Measurements from ENCODE around the gene HPSE2. TPM values are rescaled to one million over a fixed set of nuclear protein-coding genes. Genes with fewer than 3 reads are reported as not detected.

Gene HPSE2
- polyA plus RNA-seq, 2 of the 4 experiments (the other 2 are of a cell fraction), result not detected

DNA sequence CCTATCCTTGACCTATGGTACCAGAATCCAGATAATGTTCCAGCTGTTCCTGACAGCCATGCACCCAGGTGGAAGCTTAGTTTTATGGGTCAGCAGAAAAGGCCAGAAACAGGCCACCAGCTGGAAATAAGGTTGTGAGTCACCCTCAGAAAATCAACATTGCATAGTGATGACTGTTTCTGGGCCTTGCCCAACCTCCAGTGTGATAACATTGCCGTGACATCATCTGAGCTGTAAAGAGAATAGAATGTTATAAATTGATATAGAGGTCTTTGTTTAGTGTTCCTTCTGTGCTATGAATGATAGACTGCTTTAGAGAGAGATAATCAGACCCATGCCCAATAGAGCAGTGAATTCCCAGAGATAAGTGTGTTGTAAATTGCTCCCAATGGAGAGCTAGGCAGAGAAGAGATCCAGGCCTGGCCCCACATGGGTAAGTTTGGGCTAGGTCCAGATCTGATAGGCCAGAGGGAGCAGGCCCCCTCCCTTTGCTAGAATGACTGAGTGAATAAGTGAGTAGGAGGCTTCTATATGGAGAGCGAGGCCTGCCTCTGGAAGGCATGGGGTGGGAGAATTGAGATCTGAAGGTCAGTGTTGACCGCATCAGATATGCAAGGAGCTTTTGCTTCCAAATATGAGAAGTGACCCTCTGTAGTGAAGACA is 774.7 kb downstream of the HPSE2 start:
- H3K4me3 ChIP-seq, result no peak overlapping the region
- ChIA-PET CTCF (interaction anchor here (0.8 to 2.9 kb wide), 3 partner anchors 29 to 786 kb away, joined by 3 to 9 read pairs (median 3); no protein-coding TSS in a partner anchor), POLR2A (interaction anchor here (0.6 to 1.1 kb wide), 2 partner anchors 9 to 15 kb away, joined by 3 read pairs; no protein-coding TSS in a partner anchor)
- H3K27ac ChIP-seq, result peak overlapping the region; percentile 53 to 55; a peak in 4 of 6 replicates
- WGBS (ENCODE audit: missing lambda C conversion rate), result 60% methylated on average over 3 of the region's 3 CpGs
- ATAC-seq, result peak; percentile 95 to 96
- peak; percentile 66 to 78 for DNase-seq (ENCODE audit: low read depth in 1 of 2, low spot score in 1 of 2)
- peak overlapping the region; percentile 44 for H3K4me2 ChIP-seq
- peaks cover 15% of the 10 kb centered on the region for H3K4me1 ChIP-seq
- H3K9me3 ChIP-seq, result no peaks in the 10 kb centered on the region
- FAIRE-seq, result peak; percentile 82
- TF ChIP-seq CBX2 (IDR thresholded peaks at IDR 0.05; ENCODE audit: borderline replicate concordance, low read depth) (no peak), JUN (IDR thresholded peaks at IDR 0.05) (peak; percentile 50 to 73; a peak in 3 of 5 replicates), HDAC2 (IDR thresholded peaks at IDR 0.05) (no peak), CEBPB (IDR thresholded peaks at IDR 0.05) (peak; percentile 87 to 91), MAFK (IDR thresholded peaks at IDR 0.05; ENCODE audit: partially characterized antibody) (peak; percentile 78), FOSL2 (IDR thresholded peaks at IDR 0.05) (peak; percentile 98), FOSL2 (CRISPR knock-in tag; IDR thresholded peaks at IDR 0.05) (peak; percentile 98), GATA3 (IDR thresholded peaks at IDR 0.05; ENCODE audit: borderline replicate concordance) (peak; percentile 69; the same call in 1 of the 2 replicates), JUNB (IDR thresholded peaks at IDR 0.05) (peak; percentile 96), SREBF2 (IDR thresholded peaks at IDR 0.05) (no peak), POLR2A (IDR thresholded peaks at IDR 0.05; ENCODE audit: low read length) (no peak)
- TF ChIP-seq, protein P1, sequence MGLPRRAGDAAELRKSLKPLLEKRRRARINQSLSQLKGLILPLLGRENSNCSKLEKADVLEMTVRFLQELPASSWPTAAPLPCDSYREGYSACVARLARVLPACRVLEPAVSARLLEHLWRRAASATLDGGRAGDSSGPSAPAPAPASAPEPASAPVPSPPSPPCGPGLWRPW (IDR thresholded peaks at IDR 0.05), result peak; percentile 55; the same call in 1 of the 2 replicates
- TF ChIP-seq, protein P2, sequence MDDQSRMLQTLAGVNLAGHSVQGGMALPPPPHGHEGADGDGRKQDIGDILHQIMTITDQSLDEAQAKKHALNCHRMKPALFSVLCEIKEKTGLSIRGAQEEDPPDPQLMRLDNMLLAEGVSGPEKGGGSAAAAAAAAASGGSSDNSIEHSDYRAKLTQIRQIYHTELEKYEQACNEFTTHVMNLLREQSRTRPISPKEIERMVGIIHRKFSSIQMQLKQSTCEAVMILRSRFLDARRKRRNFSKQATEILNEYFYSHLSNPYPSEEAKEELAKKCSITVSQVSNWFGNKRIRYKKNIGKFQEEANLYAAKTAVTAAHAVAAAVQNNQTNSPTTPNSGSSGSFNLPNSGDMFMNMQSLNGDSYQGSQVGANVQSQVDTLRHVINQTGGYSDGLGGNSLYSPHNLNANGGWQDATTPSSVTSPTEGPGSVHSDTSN (IDR thresholded peaks at IDR 0.05), result peak; percentile 79; the same call in 1 of the 2 replicates
- TF ChIP-seq, protein P3, sequence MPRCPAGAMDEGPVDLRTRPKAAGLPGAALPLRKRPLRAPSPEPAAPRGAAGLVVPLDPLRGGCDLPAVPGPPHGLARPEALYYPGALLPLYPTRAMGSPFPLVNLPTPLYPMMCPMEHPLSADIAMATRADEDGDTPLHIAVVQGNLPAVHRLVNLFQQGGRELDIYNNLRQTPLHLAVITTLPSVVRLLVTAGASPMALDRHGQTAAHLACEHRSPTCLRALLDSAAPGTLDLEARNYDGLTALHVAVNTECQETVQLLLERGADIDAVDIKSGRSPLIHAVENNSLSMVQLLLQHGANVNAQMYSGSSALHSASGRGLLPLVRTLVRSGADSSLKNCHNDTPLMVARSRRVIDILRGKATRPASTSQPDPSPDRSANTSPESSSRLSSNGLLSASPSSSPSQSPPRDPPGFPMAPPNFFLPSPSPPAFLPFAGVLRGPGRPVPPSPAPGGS (IDR thresholded peaks at IDR 0.05), result peak; percentile 6; the same call in 1 of the 3 replicates

DNA sequence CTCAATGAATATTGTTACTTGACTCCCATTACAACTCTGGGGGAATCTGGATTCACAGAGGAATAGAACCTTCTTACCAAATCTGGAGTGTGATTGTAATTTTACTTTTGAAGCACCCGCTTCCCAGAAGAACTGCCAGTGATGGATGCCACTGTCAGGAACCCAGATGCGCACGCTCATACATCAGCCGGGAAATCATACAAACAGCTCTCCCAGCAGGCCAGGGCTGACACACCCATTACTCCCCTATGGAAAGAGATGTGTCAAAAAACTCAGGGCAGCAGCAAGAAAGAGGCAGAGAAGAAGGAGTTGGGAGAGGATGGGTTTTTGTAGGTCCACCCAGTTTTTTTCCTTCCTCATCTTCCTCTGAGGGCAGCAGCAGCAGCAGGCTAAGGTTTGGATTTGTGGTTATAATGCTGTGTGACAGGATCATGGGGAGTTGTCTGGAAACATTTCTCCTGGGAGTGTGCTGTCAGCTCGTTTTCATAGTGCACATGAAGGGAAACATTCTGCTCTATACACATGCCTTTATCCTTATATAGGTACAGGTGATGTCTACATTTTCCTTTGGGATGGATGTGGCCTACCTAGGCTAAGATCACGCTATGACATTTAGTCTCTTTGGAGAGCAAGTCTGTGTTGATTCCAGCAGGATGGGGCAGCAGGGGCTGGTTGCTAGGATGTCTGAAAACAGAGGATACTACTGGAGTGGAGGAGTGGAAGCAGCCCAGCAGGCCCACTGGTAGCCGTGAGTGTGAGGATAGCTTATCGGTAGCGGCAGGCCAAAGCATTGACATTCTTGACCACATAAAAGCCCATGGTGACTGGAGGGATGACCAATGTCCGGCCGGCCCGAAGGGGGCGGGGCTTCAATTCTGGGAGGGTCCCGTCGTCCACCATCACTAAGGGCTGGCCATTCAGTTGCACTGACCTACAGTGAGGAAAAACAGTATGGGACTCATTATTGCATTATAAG is 776.6 kb downstream of the HPSE2 start:
- FAIRE-seq (no peak), DNase-seq (ENCODE audit: low read depth in 1 of 2, low spot score in 1 of 2) (no peak), ATAC-seq (no peak)
- ChIA-PET POLR2A (no interaction called here), CTCF (interaction anchor here (0.9 to 1.4 kb wide), 2 partner anchors 8 to 34 kb away, joined by 4 to 5 read pairs; no protein-coding TSS in a partner anchor)
- WGBS (ENCODE audit: missing lambda C conversion rate), result 76% methylated on average over 15 of the region's 15 CpGs
- Histone ChIP-seq H3K4me1 (peaks cover 15% of the 10 kb centered on the region), H3K27ac (no peak overlapping the region), H3K9me3 (no peaks in the 10 kb centered on the region), H3K4me2 (no peak overlapping the region), H3K4me3 (no peak overlapping the region)
- TF ChIP-seq PHF8 (IDR thresholded peaks at IDR 0.05; ENCODE audit: borderline replicate concordance, low read depth) (no peak), POLR2A (IDR thresholded peaks at IDR 0.05; ENCODE audit: low read length) (no peak), TFCP2L1 (CRISPR knock-in tag; IDR thresholded peaks at IDR 0.05) (no peak), FOSL2 (IDR thresholded peaks at IDR 0.05) (no peak), FOSL2 (CRISPR knock-in tag; IDR thresholded peaks at IDR 0.05) (no peak), FOXS1 (CRISPR knock-in tag; IDR thresholded peaks at IDR 0.05) (no peak), EHF (CRISPR knock-in tag; IDR thresholded peaks at IDR 0.05) (no peak), BHLHE40 (IDR thresholded peaks at IDR 0.05; ENCODE audit: low read depth, low read length) (no peak), KDM1A (IDR thresholded peaks at IDR 0.05; ENCODE audit: low read depth) (no peak), ZFP36 (IDR thresholded peaks at IDR 0.05; ENCODE audit: borderline replicate concordance, partially characterized antibody) (no peak), HOXB5 (CRISPR knock-in tag; IDR thresholded peaks at IDR 0.05) (no peak), RFX5 (IDR thresholded peaks at IDR 0.05) (no peak), ZC3H11A (IDR thresholded peaks at IDR 0.05) (no peak), MYC (IDR thresholded peaks at IDR 0.05; ENCODE audit: borderline replicate concordance, low read length) (no peak), HOXA7 (CRISPR knock-in tag; IDR thresholded peaks at IDR 0.05) (no peak), ZSCAN20 (CRISPR knock-in tag; IDR thresholded peaks at IDR 0.05) (no peak)
- TF ChIP-seq, protein P4, sequence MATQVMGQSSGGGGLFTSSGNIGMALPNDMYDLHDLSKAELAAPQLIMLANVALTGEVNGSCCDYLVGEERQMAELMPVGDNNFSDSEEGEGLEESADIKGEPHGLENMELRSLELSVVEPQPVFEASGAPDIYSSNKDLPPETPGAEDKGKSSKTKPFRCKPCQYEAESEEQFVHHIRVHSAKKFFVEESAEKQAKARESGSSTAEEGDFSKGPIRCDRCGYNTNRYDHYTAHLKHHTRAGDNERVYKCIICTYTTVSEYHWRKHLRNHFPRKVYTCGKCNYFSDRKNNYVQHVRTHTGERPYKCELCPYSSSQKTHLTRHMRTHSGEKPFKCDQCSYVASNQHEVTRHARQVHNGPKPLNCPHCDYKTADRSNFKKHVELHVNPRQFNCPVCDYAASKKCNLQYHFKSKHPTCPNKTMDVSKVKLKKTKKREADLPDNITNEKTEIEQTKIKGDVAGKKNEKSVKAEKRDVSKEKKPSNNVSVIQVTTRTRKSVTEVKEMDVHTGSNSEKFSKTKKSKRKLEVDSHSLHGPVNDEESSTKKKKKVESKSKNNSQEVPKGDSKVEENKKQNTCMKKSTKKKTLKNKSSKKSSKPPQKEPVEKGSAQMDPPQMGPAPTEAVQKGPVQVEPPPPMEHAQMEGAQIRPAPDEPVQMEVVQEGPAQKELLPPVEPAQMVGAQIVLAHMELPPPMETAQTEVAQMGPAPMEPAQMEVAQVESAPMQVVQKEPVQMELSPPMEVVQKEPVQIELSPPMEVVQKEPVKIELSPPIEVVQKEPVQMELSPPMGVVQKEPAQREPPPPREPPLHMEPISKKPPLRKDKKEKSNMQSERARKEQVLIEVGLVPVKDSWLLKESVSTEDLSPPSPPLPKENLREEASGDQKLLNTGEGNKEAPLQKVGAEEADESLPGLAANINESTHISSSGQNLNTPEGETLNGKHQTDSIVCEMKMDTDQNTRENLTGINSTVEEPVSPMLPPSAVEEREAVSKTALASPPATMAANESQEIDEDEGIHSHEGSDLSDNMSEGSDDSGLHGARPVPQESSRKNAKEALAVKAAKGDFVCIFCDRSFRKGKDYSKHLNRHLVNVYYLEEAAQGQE (IDR thresholded peaks at IDR 0.05), result no peak
- TF ChIP-seq, protein P5, sequence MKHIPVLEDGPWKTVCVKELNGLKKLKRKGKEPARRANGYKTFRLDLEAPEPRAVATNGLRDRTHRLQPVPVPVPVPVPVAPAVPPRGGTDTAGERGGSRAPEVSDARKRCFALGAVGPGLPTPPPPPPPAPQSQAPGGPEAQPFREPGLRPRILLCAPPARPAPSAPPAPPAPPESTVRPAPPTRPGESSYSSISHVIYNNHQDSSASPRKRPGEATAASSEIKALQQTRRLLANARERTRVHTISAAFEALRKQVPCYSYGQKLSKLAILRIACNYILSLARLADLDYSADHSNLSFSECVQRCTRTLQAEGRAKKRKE (CRISPR knock-in tag; IDR thresholded peaks at IDR 0.05; ENCODE audit: low read depth), result no peak
- TF ChIP-seq, protein P1 (IDR thresholded peaks at IDR 0.05), result no peak

Measured in A549 (cell line).